ENCODE measurements around the gene PTPRG.

- TF ChIP-seq CTCF (conservative IDR thresholded peaks at IDR 0.05; ENCODE audit: low read depth, low read length): no peak
- TF ChIP-seq EZH2 (IDR thresholded peaks at IDR 0.05; ENCODE audit: borderline replicate concordance, low read depth, low read length, poor library complexity, severe bottlenecking): no peak
Observed at GRCh38 chr3:62332017-62332416, 770.6 kb downstream of the PTPRG start.
